H9 (cell line): Measurements from ENCODE around the gene CFAP90. TPM values are rescaled to one million over a fixed set of nuclear protein-coding genes. Genes with fewer than 3 reads are reported as not detected.

Source experiments
- DNase-seq: peaks from one replicate; pipeline ENCODE4 v3.0.0-alpha.2; 2017
- H2AFZ ChIP-seq: one replicate; pipeline ENCODE4 v1.6.1; 2013; ENCODE audit warnings: mild to moderate bottlenecking, low read length, control low read depth, moderate library complexity
- H2AK5ac ChIP-seq: 2 replicates; pipeline ENCODE4 v1.6.1; 2013; ENCODE audit warnings: low read length, control low read depth, mixed read lengths; ENCODE audit not compliant: insufficient read length
- H2BK120ac ChIP-seq: one replicate; pipeline ENCODE4 v1.6.1; 2013; ENCODE audit warnings: low read depth, mild to moderate bottlenecking, low read length, control low read depth, inconsistent platforms; ENCODE audit not compliant: poor library complexity, severe bottlenecking
- H2BK12ac ChIP-seq: 2 replicates; pipeline ENCODE4 v1.6.1; 2013; ENCODE audit warnings: low read length, control low read depth, mixed read lengths, low read depth; ENCODE audit not compliant: insufficient read length
- H2BK15ac ChIP-seq: 2 replicates; pipeline ENCODE4 v1.6.1; 2013; ENCODE audit warnings: low read depth, low read length, control low read depth
- H2BK20ac ChIP-seq: one replicate; pipeline ENCODE4 v1.6.1; 2013; ENCODE audit warnings: low read depth, mild to moderate bottlenecking, low read length, control low read depth, inconsistent platforms; ENCODE audit not compliant: poor library complexity, severe bottlenecking
- H2BK5ac ChIP-seq: 2 replicates; pipeline ENCODE4 v1.6.1; 2013; ENCODE audit warnings: low read length, control low read depth, mixed read lengths; ENCODE audit not compliant: insufficient read length
- H3K14ac ChIP-seq: 2 replicates; pipeline ENCODE4 v1.6.1; 2013; ENCODE audit warnings: low read length, control low read depth; ENCODE audit not compliant: insufficient read depth
- H3K18ac ChIP-seq: 2 replicates; pipeline ENCODE4 v1.6.1; 2013; ENCODE audit warnings: low read depth, mild to moderate bottlenecking, mixed read lengths, low read length, control low read depth; ENCODE audit not compliant: insufficient read length
- H3K23ac ChIP-seq: 2 replicates; pipeline ENCODE4 v1.6.1; 2013; ENCODE audit warnings: low read length, control low read depth, mixed read lengths, low read depth; ENCODE audit not compliant: insufficient read length
- H3K23me2 ChIP-seq: 2 replicates; pipeline ENCODE4 v1.6.1; 2013; ENCODE audit warnings: low read depth, mild to moderate bottlenecking, mixed read lengths, low read length, control low read depth; ENCODE audit not compliant: insufficient read length, poor library complexity, severe bottlenecking
- H3K27ac ChIP-seq: 2 replicates; pipeline ENCODE4 v1.5.1; 2013; ENCODE audit warnings: low read length, control low read depth, mixed read lengths, low read depth; ENCODE audit not compliant: insufficient read length
- H3K27me3 ChIP-seq: 2 replicates; pipeline ENCODE4 v1.6.1; 2013; ENCODE audit warnings: low read length, control low read depth, inconsistent platforms; ENCODE audit not compliant: insufficient read depth
- H3K4ac ChIP-seq: 2 replicates; pipeline ENCODE4 v1.6.1; 2013; ENCODE audit warnings: low read depth, mild to moderate bottlenecking, control low read depth, inconsistent platforms, low read length, moderate library complexity
- H3K4me1 ChIP-seq: 2 replicates; pipeline ENCODE4 v1.6.1; 2013; ENCODE audit warnings: low read length, control low read depth, inconsistent platforms; ENCODE audit not compliant: insufficient read depth
- H3K4me2 ChIP-seq: 2 replicates; pipeline ENCODE4 v1.6.1; 2013; ENCODE audit warnings: low read length, control low read depth, mixed read lengths; ENCODE audit not compliant: insufficient read length, insufficient read depth
- H3K56ac ChIP-seq: 2 replicates; pipeline ENCODE4 v1.6.1; 2013; ENCODE audit warnings: low read depth, mild to moderate bottlenecking, mixed read lengths, low read length, control low read depth; ENCODE audit not compliant: insufficient read length
- H3K79me1 ChIP-seq: 2 replicates; pipeline ENCODE4 v1.6.1; 2013; ENCODE audit warnings: low read depth, mild to moderate bottlenecking, moderate library complexity, low read length, control low read depth, inconsistent platforms; ENCODE audit not compliant: insufficient read depth, poor library complexity, severe bottlenecking
- H3K79me2 ChIP-seq: 2 replicates; pipeline ENCODE4 v1.6.1; 2013; ENCODE audit warnings: low read length, control low read depth, inconsistent platforms; ENCODE audit not compliant: insufficient read depth
- H3K9ac ChIP-seq: 2 replicates; pipeline ENCODE4 v1.6.1; 2013; ENCODE audit warnings: low read length, control low read depth, mixed read lengths; ENCODE audit not compliant: insufficient read length; ENCODE audit errors: extremely low read depth
- H3K9me3 ChIP-seq: one replicate; pipeline ENCODE4 v1.6.1; 2013; ENCODE audit warnings: low read depth, low read length, inconsistent platforms; ENCODE audit not compliant: control insufficient read depth
- H3T11ph ChIP-seq: one replicate; pipeline ENCODE4 v1.6.1; 2013; ENCODE audit warnings: mild to moderate bottlenecking, low read length, control low read depth, inconsistent platforms
- H4K20me1 ChIP-seq: one replicate; pipeline ENCODE4 v1.6.1; 2013; ENCODE audit not compliant: control insufficient read depth, insufficient read length, insufficient read depth
- H4K5ac ChIP-seq: 2 replicates; pipeline ENCODE4 v1.6.1; 2013; ENCODE audit warnings: low read depth, mild to moderate bottlenecking, mixed read lengths, low read length, control low read depth; ENCODE audit not compliant: insufficient read length
- H4K8ac ChIP-seq: replicated peaks from 2 replicates; pipeline ENCODE4 v1.6.1; 2013; ENCODE audit warnings: low read length, control low read depth, mixed read lengths, low read depth; ENCODE audit not compliant: insufficient read length
- H4K91ac ChIP-seq: 2 replicates; pipeline ENCODE4 v1.6.1; 2013; ENCODE audit warnings: low read depth, mild to moderate bottlenecking, moderate library complexity, mixed read lengths, low read length, control low read depth; ENCODE audit not compliant: insufficient read length
- H3K27ac Mint-ChIP-seq, 3 experiments: 2 replicates in 2 of 3; 3 replicates in 1 of 3; pipeline ENCODE4 v1.8.0; 2020 to 2021; ENCODE audit warnings: mixed read lengths in 3 of 3, mild to moderate bottlenecking in 1 of 3, moderate library complexity in 1 of 3
- H3K27me3 Mint-ChIP-seq: 2 replicates; pipeline ENCODE4 v1.8.0; 2021; ENCODE audit warnings: low read depth, mild to moderate bottlenecking, moderate library complexity, mixed read lengths
- H3K36me3 Mint-ChIP-seq, 3 experiments: 2 replicates in 2 of 3; 3 replicates in 1 of 3; pipeline ENCODE4 v1.8.0; 2020 to 2021; ENCODE audit warnings: low read depth in 3 of 3, mixed read lengths in 3 of 3; ENCODE audit not compliant: insufficient read depth in 1 of 3
- H3K4me1 Mint-ChIP-seq, 2 experiments: 2 replicates each; pipeline ENCODE4 v1.8.0; 2020; ENCODE audit warnings: mixed read lengths in 2 of 2
- H3K4me3 Mint-ChIP-seq, 2 experiments: 2 replicates in 1 of 2; 3 replicates in 1 of 2; pipeline ENCODE4 v1.8.0; 2020 to 2021; ENCODE audit warnings: mild to moderate bottlenecking in 2 of 2, mixed read lengths in 2 of 2, moderate library complexity in 1 of 2
- H3K9me3 Mint-ChIP-seq, 2 experiments: 2 replicates in 1 of 2; 3 replicates in 1 of 2; pipeline ENCODE4 v1.8.0; 2020; ENCODE audit warnings: mild to moderate bottlenecking in 2 of 2, mixed read lengths in 2 of 2, moderate library complexity in 1 of 2
- WGBS: extraction: QIAGEN DNeasy Blood & Tissue Kit; methylation state at CpG from one replicate; pipeline ENCODE4 v1.1.7; 2013; ENCODE audit warnings: missing lambda C conversion rate, low lambda C conversion rate, mixed read lengths; ENCODE audit not compliant: insufficient read length; ENCODE audit errors: extremely low coverage; 5-methylcytosine and 5-hydroxymethylcytosine counted together
- total RNA-seq: library from RNA; stranded (reverse); gene quantifications from 2 replicates; pipeline ENCODE4 v1.2.1, GENCODE V29; 2021
- TF ChIP-seq, protein P1 (sequence below): fragments of 200-600 bp; sonication (generic); conservative IDR thresholded peaks from 3 replicates; pipeline ENCODE4 v1.8.0; 2021; ENCODE audit warnings: antibody characterized with exemption, mild to moderate bottlenecking

CFAP90 gene
- total RNA-seq, 1 experiment from 2014 or later, result 0.44 TPM

GRCh38 chr5:7823594-7823993 is 27.3 kb downstream of the CFAP90 start:
- H3K9me3 Mint-ChIP-seq, result no peaks in the 10 kb centered on the region
- H2AFZ ChIP-seq, result no peak overlapping the region
- no peak overlapping the region for H3K4ac ChIP-seq
- H3K9ac ChIP-seq, result no peak overlapping the region
- no peak overlapping the region for H2BK15ac ChIP-seq
- H3K4me3 Mint-ChIP-seq, result no peak overlapping the region
- TF ChIP-seq, protein P1, sequence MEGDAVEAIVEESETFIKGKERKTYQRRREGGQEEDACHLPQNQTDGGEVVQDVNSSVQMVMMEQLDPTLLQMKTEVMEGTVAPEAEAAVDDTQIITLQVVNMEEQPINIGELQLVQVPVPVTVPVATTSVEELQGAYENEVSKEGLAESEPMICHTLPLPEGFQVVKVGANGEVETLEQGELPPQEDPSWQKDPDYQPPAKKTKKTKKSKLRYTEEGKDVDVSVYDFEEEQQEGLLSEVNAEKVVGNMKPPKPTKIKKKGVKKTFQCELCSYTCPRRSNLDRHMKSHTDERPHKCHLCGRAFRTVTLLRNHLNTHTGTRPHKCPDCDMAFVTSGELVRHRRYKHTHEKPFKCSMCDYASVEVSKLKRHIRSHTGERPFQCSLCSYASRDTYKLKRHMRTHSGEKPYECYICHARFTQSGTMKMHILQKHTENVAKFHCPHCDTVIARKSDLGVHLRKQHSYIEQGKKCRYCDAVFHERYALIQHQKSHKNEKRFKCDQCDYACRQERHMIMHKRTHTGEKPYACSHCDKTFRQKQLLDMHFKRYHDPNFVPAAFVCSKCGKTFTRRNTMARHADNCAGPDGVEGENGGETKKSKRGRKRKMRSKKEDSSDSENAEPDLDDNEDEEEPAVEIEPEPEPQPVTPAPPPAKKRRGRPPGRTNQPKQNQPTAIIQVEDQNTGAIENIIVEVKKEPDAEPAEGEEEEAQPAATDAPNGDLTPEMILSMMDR, result no peak
- no peaks in the 10 kb centered on the region for H3K79me1 ChIP-seq
- no peak overlapping the region for H2BK5ac ChIP-seq
- H3T11ph ChIP-seq, result no peak overlapping the region
- H3K4me1 ChIP-seq, result no peaks in the 10 kb centered on the region
- H4K5ac ChIP-seq, result no peak overlapping the region
- H3K23ac ChIP-seq, result no peak overlapping the region
- H4K20me1 ChIP-seq, result no peaks in the 10 kb centered on the region
- H4K91ac ChIP-seq, result no peak overlapping the region
- H3K4me1 Mint-ChIP-seq, result no peaks in the 10 kb centered on the region; a peak in 1 of 4 replicates
- WGBS, result no CpG with 5 or more reads among the region's 8 CpGs
- no peak overlapping the region for H3K56ac ChIP-seq
- no peak overlapping the region for H3K14ac ChIP-seq
- H3K27ac ChIP-seq, result no peak overlapping the region
- peaks cover 12 to 27% (median 16%) of the 10 kb centered on the region in 3 experiments; a peak in 5 of 7 replicates for H3K36me3 Mint-ChIP-seq
- H2BK20ac ChIP-seq, result no peak overlapping the region
- DNase-seq, result no peak
- H3K18ac ChIP-seq, result no peak overlapping the region
- H3K9me3 ChIP-seq, result no peaks in the 10 kb centered on the region
- H3K27me3 ChIP-seq, result no peaks in the 10 kb centered on the region
- 0 out of 7 replicates have a peak overlapping the region, but pooled peaks of 1 of the 3 experiments have one; percentile 10 for H3K27ac Mint-ChIP-seq
- no peak overlapping the region for H2AK5ac ChIP-seq
- H2BK12ac ChIP-seq, result no peak overlapping the region
- peaks cover 4% of the 10 kb centered on the region for H3K23me2 ChIP-seq
- no peaks in the 10 kb centered on the region for H3K79me2 ChIP-seq
- no peak overlapping the region for H3K4me2 ChIP-seq
- no peaks in the 10 kb centered on the region for H3K27me3 Mint-ChIP-seq
- no peak overlapping the region for H4K8ac ChIP-seq
- H2BK120ac ChIP-seq, result no peak overlapping the region
